Measurements from ENCODE around the gene UCK2. TPM values are rescaled to one million over a fixed set of nuclear protein-coding genes. Genes with fewer than 3 reads are reported as not detected.

UCK2 gene
- total RNA-seq, 1 donor: 61.7 TPM

GRCh38 chr1:165915932-165916348, 88.5 kb downstream of the UCK2 start:
- no peak for TF ChIP-seq CTCF (IDR thresholded peaks at IDR 0.05; ENCODE audit: insufficient read depth, low read length)
- no peak for DNase-seq (ENCODE audit: low read depth)

GRCh38 chr1:165917166-165917565, 89.8 kb downstream of the UCK2 start:
- no peak overlapping the region for H3K4me3 ChIP-seq (ENCODE audit: low read depth, low read length)
- DNase-seq (ENCODE audit: low read depth): no peak
- TF ChIP-seq CTCF (IDR thresholded peaks at IDR 0.05; ENCODE audit: insufficient read depth, low read length): no peak

More at GRCh38 chr1:165915932-165916348, 88.5 kb downstream of the UCK2 start:
- H3K4me3 ChIP-seq (ENCODE audit: low read depth, low read length): no peak overlapping the region

GRCh38 chr1:165924117-165924516, 96.7 kb downstream of the UCK2 start:
- peak; percentile 69 for DNase-seq (ENCODE audit: low read depth)
- no peak for TF ChIP-seq CTCF (IDR thresholded peaks at IDR 0.05; ENCODE audit: insufficient read depth, low read length)
- H3K4me3 ChIP-seq (ENCODE audit: low read depth, low read length): no peak overlapping the region

GRCh38 chr1:165925498-165926079, 98.2 kb downstream of the UCK2 start:
- H3K4me3 ChIP-seq (ENCODE audit: low read depth, low read length): no peak overlapping the region
- no peak for TF ChIP-seq CTCF (IDR thresholded peaks at IDR 0.05; ENCODE audit: insufficient read depth, low read length)
- DNase-seq (ENCODE audit: low read depth): no peak

- no peak for DNase-seq (ENCODE audit: low read depth)
- no peak for TF ChIP-seq CTCF (IDR thresholded peaks at IDR 0.05; ENCODE audit: insufficient read depth, low read length)
- H3K4me3 ChIP-seq (ENCODE audit: low read depth, low read length): no peak overlapping the region
Measured at GRCh38 chr1:165927169-165927568, 99.8 kb downstream of the UCK2 start.

GRCh38 chr1:165928075-165928731, 100.8 kb downstream of the UCK2 start:
- no peak overlapping the region for H3K4me3 ChIP-seq (ENCODE audit: low read depth, low read length)
- TF ChIP-seq CTCF (IDR thresholded peaks at IDR 0.05; ENCODE audit: insufficient read depth, low read length): peak; percentile 78
- DNase-seq (ENCODE audit: low read depth): peak; percentile 63

Measured in fibroblast of the aortic adventitia (primary cell).